ENCODE measurements around the gene S100A7A.

DNA sequence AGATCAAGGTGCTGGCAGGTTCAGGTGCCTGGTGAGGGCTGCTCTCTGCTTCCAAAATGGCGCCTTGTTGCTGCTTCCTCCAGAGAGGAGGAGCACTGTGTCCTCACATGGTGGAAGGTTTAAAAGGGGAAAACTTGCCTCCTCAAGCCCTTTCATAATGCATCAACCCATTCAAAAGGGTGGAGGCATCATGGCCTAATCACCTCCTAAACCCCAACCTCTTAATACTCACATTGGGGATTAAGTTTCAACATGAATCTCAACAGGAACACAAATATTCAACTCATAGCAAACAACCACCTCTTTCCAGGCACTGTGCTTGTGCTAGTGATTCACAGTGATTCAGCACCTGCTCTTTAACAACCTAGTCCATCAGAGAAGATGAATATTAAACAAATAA is 45.1 kb upstream of the S100A7A start:
- TF ChIP-seq, protein P1, sequence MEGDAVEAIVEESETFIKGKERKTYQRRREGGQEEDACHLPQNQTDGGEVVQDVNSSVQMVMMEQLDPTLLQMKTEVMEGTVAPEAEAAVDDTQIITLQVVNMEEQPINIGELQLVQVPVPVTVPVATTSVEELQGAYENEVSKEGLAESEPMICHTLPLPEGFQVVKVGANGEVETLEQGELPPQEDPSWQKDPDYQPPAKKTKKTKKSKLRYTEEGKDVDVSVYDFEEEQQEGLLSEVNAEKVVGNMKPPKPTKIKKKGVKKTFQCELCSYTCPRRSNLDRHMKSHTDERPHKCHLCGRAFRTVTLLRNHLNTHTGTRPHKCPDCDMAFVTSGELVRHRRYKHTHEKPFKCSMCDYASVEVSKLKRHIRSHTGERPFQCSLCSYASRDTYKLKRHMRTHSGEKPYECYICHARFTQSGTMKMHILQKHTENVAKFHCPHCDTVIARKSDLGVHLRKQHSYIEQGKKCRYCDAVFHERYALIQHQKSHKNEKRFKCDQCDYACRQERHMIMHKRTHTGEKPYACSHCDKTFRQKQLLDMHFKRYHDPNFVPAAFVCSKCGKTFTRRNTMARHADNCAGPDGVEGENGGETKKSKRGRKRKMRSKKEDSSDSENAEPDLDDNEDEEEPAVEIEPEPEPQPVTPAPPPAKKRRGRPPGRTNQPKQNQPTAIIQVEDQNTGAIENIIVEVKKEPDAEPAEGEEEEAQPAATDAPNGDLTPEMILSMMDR (IDR thresholded peaks at IDR 0.05), result no peak
- no peak for TF ChIP-seq POLR2A (IDR thresholded peaks at IDR 0.05)

Data from body of pancreas (tissue), 4 donors.